ENCODE data around the gene TOX3.

- TF ChIP-seq CTCF (IDR thresholded peaks at IDR 0.05; ENCODE audit: low read length): no peak
- TF ChIP-seq EZH2 (IDR thresholded peaks at IDR 0.05; ENCODE audit: borderline replicate concordance, low read length): no peak
These were observed 5.7 kb upstream of the TOX3 start for GRCh38 chr16:52552643-52553042.

Data from OCI-LY1 (cell line).